Mucosa of descending colon (tissue), 3 donors: ENCODE measurements around the gene ODC1. TPM values are rescaled to one million over a fixed set of nuclear protein-coding genes. Genes with fewer than 3 reads are reported as not detected.

Experiments
- ATAC-seq: fragments of 200-7000 bp; cut with Tn5 transposase; one replicate; pipeline ENCODE4 v1.9.1; 2020; ENCODE audit warnings: mild to moderate bottlenecking, moderate library complexity
- DNase-seq, 3 donors: peaks; one replicate each; pipeline ENCODE4 v3.0.0-alpha.2; 2020
- H3K36me3 ChIP-seq: fragments of 200-600 bp; one replicate; pipeline ENCODE4 v1.8.0; 2021; ENCODE audit warnings: low read depth, mild to moderate bottlenecking
- H3K4me1 ChIP-seq: fragments of 200-600 bp; one replicate; pipeline ENCODE4 v1.8.0; 2021; ENCODE audit warnings: low read depth, mild to moderate bottlenecking
- H3K4me3 ChIP-seq: fragments of 200-600 bp; one replicate; pipeline ENCODE4 v1.8.0; 2021; ENCODE audit warnings: mild to moderate bottlenecking
- H3K9me3 ChIP-seq: fragments of 200-600 bp; one replicate; pipeline ENCODE4 v1.8.0; 2021; ENCODE audit warnings: mild to moderate bottlenecking
- CTCF ChIP-seq: fragments of 200-600 bp; IDR thresholded peaks from one replicate; pipeline ENCODE4 v1.8.0; 2022; ENCODE audit warnings: antibody characterized with exemption, mild to moderate bottlenecking
- intact Hi-C, 2 donors: fragments of 100-400 bp; cut with DNase I in 1 of 2; cut with micrococcal nuclease in 1 of 2; formaldehyde crosslinking; loops; one replicate each; pipeline versions ENCODE4 v1.11.0 to v1.11.1; 2022; cut with DNase I, micrococcal nuclease
- long read RNA-seq, 2 donors: library from polyadenylated mRNA; unstranded; transcript quantifications; one replicate each; pipeline ENCODE4 v2.0.0, GENCODE V29; 2019 to 2021
- total RNA-seq, 3 donors: library from RNA; stranded (reverse); fragmentation: NEBNext Ultra II Directional in 2 of 3; extraction: Animal tissue kit (Norgen Biotek cat#: 25700) in 2 of 3; gene quantifications; one replicate each; pipeline versions ENCODE4 v1.2.1 to v1.2.4, GENCODE V29; 2021 to 2023
- donor health status: DM: no; HTN: no; CAD: no; lungs with moderate emphysema.
- donor health status: DM: no; HTN: no; CAD: no.
- donor health status: DM: no; HTN: yes; CAD: no.

Gene ODC1
- 10 to 100 TPM; 32.2 to 60.2 (median 35.7) TPM for total RNA-seq
- long read RNA-seq, donor 1, transcript ODC1-201 (12 exons, 2,653 nt): major isoform, 87 of 104 reads
- long read RNA-seq, donor 1, partial matches to known transcripts: 5 of 104 reads
- long read RNA-seq, donor 1, other reads (novel, unspliced or antisense): 12 of 104 reads
- long read RNA-seq, donor 2, transcript ODC1-201 (12 exons, 2,653 nt): major isoform, 8 of 9 reads
- long read RNA-seq, donor 2, partial matches to known transcripts: 1 of 9 reads
- long read RNA-seq, donor 2, other reads (novel, unspliced or antisense): 0 of 9 reads

- Histone ChIP-seq H3K4me3 (peak within 1 kb of the TSS; percentile 44), H3K9me3 (no peaks in the 10 kb centered on the region), H3K36me3 (no peaks in the 10 kb centered on the region), H3K4me1 (peaks cover 20% of the 10 kb centered on the region)
- TF ChIP-seq CTCF: no peak
- intact Hi-C loops: no loop called here
- DNase-seq: peak; percentile 97 to 98 (median 98)
- peak; percentile 80 for ATAC-seq
Observed at GRCh38 chr2:10447895-10448575, at the start of gene ODC1. TSS of gene ODC1 (minus strand) at chr2:10448327. CDS start at chr2:10445032, 3,295 bp downstream.

GRCh38 chr2:10497797-10498251, 49.7 kb upstream of the ODC1 start:
- peaks cover 14% of the 10 kb centered on the region for H3K4me1 ChIP-seq
- peak; percentile 78 to 89 (median 88) for DNase-seq
- no peak for TF ChIP-seq CTCF
- no peaks in the 10 kb centered on the region for H3K9me3 ChIP-seq
- H3K36me3 ChIP-seq: no peaks in the 10 kb centered on the region
- intact Hi-C loops: no loop called here
- ATAC-seq: peak; percentile 87
- H3K4me3 ChIP-seq: no peak overlapping the region

- Histone ChIP-seq H3K9me3 (no peaks in the 10 kb centered on the region), H3K4me1 (peaks cover 14% of the 10 kb centered on the region), H3K36me3 (no peaks in the 10 kb centered on the region), H3K4me3 (no peak overlapping the region)
- TF ChIP-seq CTCF: no peak
- intact Hi-C loops: no loop called here
- ATAC-seq: no peak
- no peak for DNase-seq
Observed at GRCh38 chr2:10495988-10496313, 47.8 kb upstream of the ODC1 start.

- no peak for DNase-seq
Observed at GRCh38 chr2:10495311-10495987, 47.3 kb upstream of the ODC1 start.

More at GRCh38 chr2:10495311-10495987, 47.3 kb upstream of the ODC1 start:
- Histone ChIP-seq H3K36me3 (no peaks in the 10 kb centered on the region), H3K4me1 (peaks cover 16% of the 10 kb centered on the region), H3K4me3 (no peak overlapping the region), H3K9me3 (no peaks in the 10 kb centered on the region)
- no peak for TF ChIP-seq CTCF
- intact Hi-C loops: no loop called here
- no peak for ATAC-seq
